Neuron (in vitro differentiated cells): Measurements from ENCODE around the gene CACNB2.

ENCODE experiments used
- H2AFZ ChIP-seq: one replicate; pipeline ENCODE4 v1.6.1; 2013; ENCODE audit warnings: low read depth, mild to moderate bottlenecking, inconsistent platforms, low read length, moderate library complexity
- H3K27me3 ChIP-seq: one replicate; pipeline ENCODE4 v1.6.1; 2013; ENCODE audit warnings: low read length; ENCODE audit not compliant: insufficient read depth
- H3K36me3 ChIP-seq: one replicate; pipeline ENCODE4 v1.6.1; 2013; ENCODE audit warnings: low read length; ENCODE audit not compliant: insufficient read depth
- H3K4me1 ChIP-seq: one replicate; pipeline ENCODE4 v1.6.1; 2013; ENCODE audit warnings: low read length; ENCODE audit not compliant: insufficient read depth
- H3K4me3 ChIP-seq: 2 replicates; pipeline ENCODE4 v1.5.1; 2013; ENCODE audit warnings: mild to moderate bottlenecking, low read length, moderate library complexity
- H3K9me3 ChIP-seq: one replicate; pipeline ENCODE4 v1.6.1; 2013; ENCODE audit warnings: low read length

The CACNB2 gene

DNA sequence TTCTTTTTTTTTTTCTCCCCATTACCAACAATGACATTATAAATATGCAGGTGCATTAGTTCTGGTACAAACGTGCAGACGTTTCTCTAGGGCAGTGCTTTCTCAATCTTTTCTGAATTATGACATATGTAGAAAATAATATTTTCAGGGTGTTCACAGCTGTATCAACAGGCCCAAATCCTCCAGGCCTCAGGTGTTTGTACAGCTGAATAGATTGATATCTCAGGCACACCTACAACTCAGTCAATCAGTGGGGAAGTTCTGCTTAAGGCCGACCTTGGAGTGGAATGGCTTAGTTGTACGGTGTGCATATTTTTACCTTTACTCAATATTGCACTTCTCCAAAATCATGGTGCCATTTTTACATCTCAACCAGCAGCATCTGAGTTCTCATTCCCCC lies 71.6 kb downstream of the CACNB2 start:
- no peaks in the 10 kb centered on the region for H3K27me3 ChIP-seq
- no peak overlapping the region for H2AFZ ChIP-seq
- H3K4me3 ChIP-seq: no peak overlapping the region
- no peaks in the 10 kb centered on the region for H3K4me1 ChIP-seq
- no peaks in the 10 kb centered on the region for H3K36me3 ChIP-seq
- H3K9me3 ChIP-seq: no peaks in the 10 kb centered on the region

DNA sequence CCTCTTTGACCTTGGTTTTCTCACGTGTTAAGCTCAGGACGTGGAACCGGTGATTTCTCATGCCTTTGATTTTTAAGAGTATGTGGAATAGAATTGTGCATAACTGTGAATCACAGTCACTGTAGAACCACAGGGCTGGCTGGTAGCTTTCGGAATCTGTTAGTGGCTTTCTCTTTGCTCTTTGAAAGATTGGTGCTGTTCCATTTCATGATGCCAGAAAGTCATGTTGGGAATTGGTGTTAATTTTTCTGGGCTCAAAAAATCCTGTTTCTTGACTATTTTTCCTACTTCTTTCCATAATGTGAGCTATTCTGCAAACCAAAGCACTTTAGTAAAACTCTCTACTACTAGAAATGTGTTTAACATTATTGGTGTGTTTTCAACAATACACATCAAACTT lies 73.0 kb downstream of the CACNB2 start:
- Histone ChIP-seq H3K27me3 (no peaks in the 10 kb centered on the region), H3K4me3 (no peak overlapping the region), H3K36me3 (no peaks in the 10 kb centered on the region), H3K9me3 (no peaks in the 10 kb centered on the region), H2AFZ (no peak overlapping the region), H3K4me1 (no peaks in the 10 kb centered on the region)

DNA sequence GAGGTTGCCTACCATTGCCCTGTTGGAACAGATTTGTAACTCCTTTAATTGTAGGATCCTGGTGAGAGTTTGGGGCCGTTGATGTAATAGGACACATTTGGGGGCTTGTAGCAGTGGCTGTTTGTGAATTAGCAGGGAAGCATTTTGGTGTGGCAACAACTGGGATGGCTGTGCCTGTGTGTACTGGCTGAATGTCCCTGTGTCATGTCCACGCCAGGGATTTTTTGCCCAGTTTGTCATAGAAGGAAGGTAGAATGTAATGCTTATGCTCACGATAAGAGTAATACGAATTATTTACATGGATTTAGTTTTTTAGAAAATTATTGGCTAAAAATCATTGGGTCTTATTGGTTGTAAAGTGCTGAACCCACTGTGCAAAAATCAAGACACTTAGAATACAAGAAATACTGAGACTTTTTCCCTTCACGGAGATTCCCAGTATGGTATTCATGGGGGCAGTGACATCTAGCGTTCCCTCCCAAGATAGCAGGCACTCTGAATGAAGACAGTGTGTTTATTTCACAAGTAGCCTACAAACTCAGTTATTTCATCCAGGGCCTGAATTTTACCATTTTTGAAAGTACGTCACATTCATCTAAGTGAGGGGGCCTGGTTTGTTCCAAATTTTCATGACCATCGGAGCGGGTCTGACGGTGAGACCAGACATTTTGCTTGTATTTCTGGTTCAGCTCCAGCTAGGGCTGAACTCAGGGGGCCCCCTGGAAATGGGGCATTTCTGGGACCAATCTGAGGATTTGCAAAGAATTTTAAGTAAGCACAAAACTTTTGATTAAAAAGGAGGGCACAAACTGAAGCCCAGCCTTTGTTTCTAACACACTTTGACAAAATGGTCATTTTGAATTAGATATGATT lies 74.7 kb downstream of the CACNB2 start:
- no peak overlapping the region for H3K4me3 ChIP-seq
- H3K4me1 ChIP-seq: no peaks in the 10 kb centered on the region

DNA sequence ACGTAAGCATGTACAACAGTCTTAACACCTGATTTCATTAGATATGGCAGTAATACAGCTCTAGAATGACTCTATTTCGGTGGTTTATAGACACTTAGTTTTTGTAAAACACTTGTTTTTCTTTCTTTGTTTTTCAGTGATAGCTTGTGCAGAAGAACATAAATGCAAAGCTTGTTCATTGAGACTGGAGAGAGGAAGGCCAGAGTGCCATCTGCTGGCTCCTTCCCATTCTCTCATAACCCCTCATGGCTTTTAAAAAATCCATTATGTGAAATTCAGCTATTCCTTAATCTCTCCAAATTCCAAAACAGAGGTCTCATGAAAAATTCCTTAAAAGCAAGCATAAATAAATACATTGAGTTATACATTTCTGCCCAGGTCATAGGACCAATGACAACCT lies 76.3 kb downstream of the CACNB2 start:
- H3K27me3 ChIP-seq: no peaks in the 10 kb centered on the region
- H3K4me1 ChIP-seq: no peaks in the 10 kb centered on the region
- H3K4me3 ChIP-seq: no peak overlapping the region
- no peak overlapping the region for H2AFZ ChIP-seq
- no peaks in the 10 kb centered on the region for H3K36me3 ChIP-seq
- H3K9me3 ChIP-seq: no peaks in the 10 kb centered on the region

More for the DNA sequence above, 74.7 kb downstream of the CACNB2 start:
- Histone ChIP-seq H2AFZ (no peak overlapping the region), H3K9me3 (no peaks in the 10 kb centered on the region), H3K36me3 (no peaks in the 10 kb centered on the region), H3K27me3 (no peaks in the 10 kb centered on the region)

DNA sequence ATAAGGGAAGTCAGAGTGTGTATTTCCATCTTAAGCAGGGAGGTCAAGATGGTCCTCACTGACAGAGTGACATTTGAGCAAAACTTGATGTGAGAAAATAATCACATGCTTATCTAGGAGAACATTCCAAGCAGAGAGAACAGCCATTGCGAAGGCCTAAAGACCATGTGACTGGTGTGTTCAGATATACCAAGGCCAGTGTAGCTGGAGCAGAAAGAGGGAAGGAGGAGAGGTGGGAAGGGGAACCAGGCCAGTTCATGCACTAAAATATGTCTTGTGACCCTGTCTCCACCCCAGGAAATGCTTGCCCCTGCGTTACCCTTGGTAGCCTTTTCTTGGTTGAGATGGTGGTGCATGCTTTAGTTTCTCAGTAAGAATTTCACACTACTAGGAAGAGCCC lies 77.4 kb downstream of the CACNB2 start:
- no peaks in the 10 kb centered on the region for H3K27me3 ChIP-seq
- no peaks in the 10 kb centered on the region for H3K9me3 ChIP-seq
- no peaks in the 10 kb centered on the region for H3K36me3 ChIP-seq
- no peak overlapping the region for H2AFZ ChIP-seq
- no peak overlapping the region for H3K4me3 ChIP-seq
- no peaks in the 10 kb centered on the region for H3K4me1 ChIP-seq

DNA sequence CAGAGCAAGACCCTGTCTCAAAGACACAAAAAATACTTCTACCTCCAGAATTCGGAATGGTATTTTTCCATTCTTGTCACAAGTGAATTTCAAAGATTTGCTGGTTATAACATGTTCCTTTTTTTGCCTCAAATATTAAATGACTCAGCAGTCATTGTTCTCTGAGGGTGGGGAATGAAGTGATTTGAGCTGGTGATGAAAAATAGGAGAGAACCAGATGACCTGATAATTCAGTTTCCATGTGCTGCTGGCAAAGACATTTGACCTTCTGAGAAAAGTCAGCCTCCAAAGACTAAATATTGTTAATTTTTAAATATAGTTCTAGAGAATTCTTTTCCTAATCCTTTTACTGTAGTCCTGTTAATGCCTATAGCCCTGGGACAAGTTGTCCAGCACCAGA lies 78.9 kb downstream of the CACNB2 start:
- H3K36me3 ChIP-seq: no peaks in the 10 kb centered on the region

DNA sequence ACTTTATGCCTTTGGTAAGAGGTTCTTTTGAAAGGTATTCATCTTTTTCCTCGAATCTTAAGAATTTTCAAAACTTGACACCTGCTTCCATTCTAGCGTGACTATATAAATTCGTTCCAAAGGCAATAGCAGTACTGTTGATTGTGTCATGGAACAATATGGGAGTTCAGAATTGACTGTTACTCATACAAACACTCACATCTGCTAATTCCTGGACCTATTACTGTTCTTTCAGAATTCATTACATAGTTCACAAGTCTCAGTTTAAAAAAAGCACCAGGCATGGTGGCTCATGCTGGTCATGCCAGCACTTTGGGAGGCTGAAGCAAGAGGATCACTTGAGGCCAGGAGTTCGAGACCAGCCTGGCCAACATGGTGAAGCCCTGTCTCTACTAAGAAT lies 80.9 kb downstream of the CACNB2 start:
- Histone ChIP-seq H3K9me3 (no peaks in the 10 kb centered on the region), H2AFZ (no peak overlapping the region), H3K36me3 (no peaks in the 10 kb centered on the region), H3K27me3 (no peaks in the 10 kb centered on the region), H3K4me1 (no peaks in the 10 kb centered on the region), H3K4me3 (no peak overlapping the region)

More for the DNA sequence above, 78.9 kb downstream of the CACNB2 start:
- Histone ChIP-seq H2AFZ (no peak overlapping the region), H3K27me3 (no peaks in the 10 kb centered on the region), H3K4me1 (no peaks in the 10 kb centered on the region), H3K9me3 (no peaks in the 10 kb centered on the region), H3K4me3 (no peak overlapping the region)

DNA sequence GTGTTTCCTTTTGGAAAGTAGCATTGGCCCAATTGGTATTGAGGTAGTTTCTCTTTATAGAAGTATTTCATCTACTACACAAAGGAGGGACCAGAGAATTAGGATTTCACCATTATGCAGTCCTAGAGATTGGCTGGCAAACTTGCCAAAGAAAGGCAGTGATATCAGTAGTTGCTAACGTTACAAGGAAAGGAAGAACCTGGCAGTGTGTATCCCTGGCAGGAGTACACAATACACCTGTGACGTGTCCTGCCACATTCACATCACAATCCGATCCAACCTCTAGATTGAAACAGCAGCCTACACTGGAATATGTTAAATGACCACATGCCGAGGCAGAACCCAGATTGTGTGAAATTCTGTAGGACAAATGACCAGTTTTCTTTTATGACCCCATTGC lies 81.7 kb downstream of the CACNB2 start:
- Histone ChIP-seq H2AFZ (no peak overlapping the region), H3K9me3 (no peaks in the 10 kb centered on the region), H3K27me3 (no peaks in the 10 kb centered on the region), H3K4me3 (no peak overlapping the region), H3K36me3 (no peaks in the 10 kb centered on the region), H3K4me1 (no peaks in the 10 kb centered on the region)

DNA sequence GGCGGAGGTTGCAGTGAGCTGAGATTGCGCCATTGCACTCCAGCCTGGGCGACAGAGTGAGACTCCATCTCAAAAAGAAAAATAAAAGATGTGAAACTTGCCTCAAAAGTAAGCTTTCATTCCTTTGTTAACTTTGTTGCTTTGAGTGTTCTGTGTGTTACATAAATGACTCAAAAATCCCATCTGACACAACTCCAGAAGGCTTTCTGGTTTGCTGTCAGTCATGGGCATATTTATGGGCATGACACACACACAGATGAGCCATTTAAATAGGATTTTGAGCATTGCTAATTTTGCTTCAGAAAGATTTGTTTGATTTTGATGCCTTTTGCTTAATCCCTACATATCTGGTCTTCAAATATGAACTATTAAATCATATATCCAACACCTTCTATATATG lies 82.6 kb downstream of the CACNB2 start:
- no peaks in the 10 kb centered on the region for H3K36me3 ChIP-seq
- no peaks in the 10 kb centered on the region for H3K4me1 ChIP-seq
- H3K9me3 ChIP-seq: no peaks in the 10 kb centered on the region
- H2AFZ ChIP-seq: no peak overlapping the region
- no peaks in the 10 kb centered on the region for H3K27me3 ChIP-seq
- H3K4me3 ChIP-seq: no peak overlapping the region

DNA sequence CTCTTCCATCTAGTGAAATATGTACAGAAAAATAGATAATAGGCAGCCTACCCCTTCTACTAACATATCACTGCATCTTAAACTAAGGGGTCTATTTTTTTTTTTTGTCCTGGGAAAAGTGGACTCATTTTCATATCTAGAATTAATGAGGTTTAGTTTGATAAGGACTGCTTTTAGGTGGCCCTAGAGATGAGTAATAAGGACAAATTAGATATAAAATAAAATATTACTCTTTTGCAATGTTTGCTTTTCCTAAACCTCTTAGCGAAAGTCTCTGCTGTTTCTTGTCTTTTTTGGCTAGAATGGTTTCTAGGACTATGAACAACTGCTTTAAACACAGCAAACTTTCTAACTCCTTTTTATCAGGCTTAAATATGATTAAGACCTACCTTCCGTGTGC lies 83.7 kb downstream of the CACNB2 start:
- no peak overlapping the region for H3K4me3 ChIP-seq
- no peaks in the 10 kb centered on the region for H3K27me3 ChIP-seq
- H3K4me1 ChIP-seq: no peaks in the 10 kb centered on the region
- H2AFZ ChIP-seq: no peak overlapping the region
- no peaks in the 10 kb centered on the region for H3K36me3 ChIP-seq
- no peaks in the 10 kb centered on the region for H3K9me3 ChIP-seq

DNA sequence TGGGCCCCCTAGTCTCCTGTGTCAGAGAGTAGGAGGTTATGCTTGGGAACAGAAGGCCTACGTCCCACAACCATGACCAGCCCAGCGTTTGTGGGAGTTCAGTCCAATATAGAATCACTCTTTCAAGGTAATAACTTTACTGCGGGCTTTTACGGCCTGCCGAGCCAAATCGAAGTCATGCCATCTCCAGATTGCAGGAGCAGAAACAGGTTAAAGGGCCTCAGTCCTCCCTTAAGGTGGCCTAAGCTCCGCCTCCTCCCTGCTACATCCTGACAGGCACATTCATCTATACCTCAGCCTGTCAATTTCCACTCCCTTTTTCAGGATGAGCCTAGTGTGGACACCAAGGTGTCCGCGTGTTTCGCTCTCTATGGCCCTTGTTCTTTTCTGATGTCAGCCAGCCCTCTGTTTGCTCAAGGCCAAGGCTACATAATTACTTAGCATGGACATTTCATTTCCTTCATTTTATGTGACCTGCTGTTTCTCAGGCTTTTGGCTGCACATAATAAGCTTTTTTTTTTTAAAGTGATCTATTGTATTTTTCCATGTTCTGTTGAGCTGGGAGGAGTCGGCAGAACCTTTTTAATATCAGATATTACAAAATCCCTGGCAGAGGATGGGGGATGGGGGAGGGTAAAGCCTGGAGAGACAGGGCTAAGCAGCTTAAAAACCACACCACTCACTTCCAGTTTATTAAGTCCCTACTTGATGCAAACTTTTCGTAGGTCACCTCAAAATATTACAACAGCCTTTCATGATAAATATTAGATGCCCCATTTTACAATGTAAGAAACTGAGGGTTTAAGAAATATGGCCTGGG lies 84.6 kb downstream of the CACNB2 start:
- no peaks in the 10 kb centered on the region for H3K4me1 ChIP-seq
- H3K27me3 ChIP-seq: no peaks in the 10 kb centered on the region
- H3K9me3 ChIP-seq: no peaks in the 10 kb centered on the region
- no peak overlapping the region for H2AFZ ChIP-seq
- H3K4me3 ChIP-seq: no peak overlapping the region
- no peaks in the 10 kb centered on the region for H3K36me3 ChIP-seq

DNA sequence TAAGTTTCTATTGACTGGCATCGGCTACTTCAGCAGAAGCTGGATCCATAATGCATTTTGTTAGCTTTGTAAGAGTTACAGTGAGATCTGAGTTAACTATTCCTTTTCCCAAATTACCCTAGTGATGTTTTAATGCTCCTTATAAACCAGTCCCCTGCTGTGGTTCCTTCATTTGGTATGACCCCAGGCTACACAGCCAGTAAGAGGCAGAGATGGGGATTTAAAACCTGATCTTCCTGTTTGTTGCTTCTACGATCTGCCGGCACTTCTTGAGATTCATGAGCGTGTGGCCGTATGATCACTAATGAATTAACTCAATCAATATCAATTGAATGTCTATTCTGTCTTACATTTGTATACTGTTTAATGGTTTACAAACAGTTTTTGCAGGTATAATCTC lies 86.1 kb downstream of the CACNB2 start:
- Histone ChIP-seq H2AFZ (no peak overlapping the region), H3K27me3 (no peaks in the 10 kb centered on the region), H3K9me3 (no peaks in the 10 kb centered on the region), H3K4me1 (no peaks in the 10 kb centered on the region), H3K36me3 (no peaks in the 10 kb centered on the region), H3K4me3 (no peak overlapping the region)

DNA sequence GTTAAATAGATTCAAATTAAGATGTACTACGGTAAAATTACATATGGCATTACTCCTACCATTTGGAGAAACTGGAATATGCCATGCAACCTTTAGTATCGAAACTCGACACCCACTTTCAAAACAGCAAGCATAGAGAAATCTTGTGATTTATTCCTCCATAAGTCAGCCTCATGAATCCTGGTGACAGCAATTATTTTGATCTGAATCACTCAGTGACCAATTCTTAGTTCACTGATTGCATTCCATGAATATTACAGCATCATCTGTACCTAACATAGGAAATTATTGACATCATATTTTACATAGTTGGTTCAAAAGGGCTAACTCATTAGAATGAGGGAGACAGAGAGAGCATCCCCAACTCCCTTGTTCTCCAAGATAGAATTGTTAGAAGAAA lies 89.6 kb downstream of the CACNB2 start:
- Histone ChIP-seq H2AFZ (no peak overlapping the region), H3K4me1 (peaks cover 8% of the 10 kb centered on the region), H3K27me3 (no peaks in the 10 kb centered on the region), H3K36me3 (no peaks in the 10 kb centered on the region), H3K9me3 (no peaks in the 10 kb centered on the region), H3K4me3 (no peak overlapping the region)
